Smooth muscle cell (in vitro differentiated cells): ENCODE results near the gene MAEA. TPM values are rescaled to one million over a fixed set of nuclear protein-coding genes. Genes with fewer than 3 reads are reported as not detected.

Source experiments
- DNase-seq: peaks from one replicate; lab custom pipeline; 2025; ENCODE audit not compliant: unreplicated experiment; lab: John Stamatoyannopoulos, UW
- H2AFZ ChIP-seq: fragments of 200-600 bp; sonication (generic); 2 replicates; pipeline ENCODE4 v1.6.0; 2016; ENCODE audit warnings: antibody characterized with exemption, low read depth, mild to moderate bottlenecking
- H3F3A ChIP-seq: fragments of 200-600 bp; sonication (generic); 2 replicates; pipeline ENCODE4 v1.6.0; 2017; ENCODE audit warnings: antibody characterized with exemption, low read depth
- H3K27ac ChIP-seq: fragments of 200-600 bp; sonication (generic); 2 replicates; pipeline ENCODE4 v1.5.1; 2016; ENCODE audit warnings: low read depth, mild to moderate bottlenecking
- H3K27me3 ChIP-seq: fragments of 200-600 bp; sonication (generic); 2 replicates; pipeline ENCODE4 v1.6.1; 2016; ENCODE audit warnings: low read depth, mild to moderate bottlenecking
- H3K36me3 ChIP-seq: fragments of 200-600 bp; sonication (generic); 2 replicates; pipeline ENCODE4 v1.5.1; 2016; ENCODE audit warnings: low read depth
- H3K4me1 ChIP-seq: fragments of 200-600 bp; sonication (generic); 2 replicates; pipeline ENCODE4 v1.5.1; 2016; ENCODE audit warnings: low read depth
- H3K4me2 ChIP-seq: fragments of 200-600 bp; sonication (generic); 2 replicates; pipeline ENCODE4 v1.6.0; 2016; ENCODE audit warnings: mild to moderate bottlenecking
- H3K4me3 ChIP-seq: fragments of 200-600 bp; sonication (generic); 2 replicates; pipeline ENCODE4 v1.5.1; 2016; ENCODE audit warnings: mild to moderate bottlenecking
- H3K79me2 ChIP-seq: fragments of 200-600 bp; sonication (generic); 2 replicates; pipeline ENCODE4 v1.6.0; 2016; ENCODE audit warnings: low read depth, mild to moderate bottlenecking
- H3K9ac ChIP-seq: fragments of 200-600 bp; sonication (generic); 2 replicates; pipeline ENCODE4 v1.6.0; 2016; ENCODE audit warnings: low read depth
- H3K9me3 ChIP-seq: fragments of 200-600 bp; sonication (generic); replicated peaks from 2 replicates; pipeline ENCODE4 v1.5.1; 2016; ENCODE audit warnings: low read depth
- H4K20me1 ChIP-seq: fragments of 200-600 bp; sonication (generic); 2 replicates; pipeline ENCODE4 v1.6.0; 2016; ENCODE audit warnings: low read depth
- CTCF ChIP-seq: fragments of 200-600 bp; sonication (generic); IDR thresholded peaks from 2 replicates; pipeline ENCODE4 v1.5.1; 2017; ENCODE audit warnings: borderline replicate concordance, mild to moderate bottlenecking, antibody characterized with exemption; ENCODE audit not compliant: insufficient read depth, poor library complexity, severe bottlenecking
- WGBS: methylation state at CpG from one replicate; pipeline ENCODE4 v1.1.7; 2016; ENCODE audit warnings: low lambda C conversion rate; 5-methylcytosine and 5-hydroxymethylcytosine counted together
- polyA plus RNA-seq: library from polyadenylated mRNA; unstranded; fragments of >200 nt; fragmentation: Nextera tagmentation; extraction: Ambion mirVana; gene quantifications from 2 replicates; pipeline ENCODE4 v1.2.1, GENCODE V29; 2016
- total RNA-seq: library from RNA; depleted of rRNA; stranded (reverse); fragments of >200 nt; gene quantifications from 2 replicates; pipeline ENCODE4 v1.2.3, GENCODE V29; 2014

Gene MAEA
- total and polyA plus RNA-seq, 2 experiments from 2014 or later, result 48.0 to 48.2 TPM

GRCh38 chr4:1255699-1256098, 34.0 kb upstream of the MAEA start:
- TF ChIP-seq CTCF, result no peak
- H3K9me3 ChIP-seq, result peaks cover 3% of the 10 kb centered on the region
- H3F3A ChIP-seq, result no peaks in the 10 kb centered on the region
- H3K79me2 ChIP-seq, result no peaks in the 10 kb centered on the region
- H3K27me3 ChIP-seq, result no peaks in the 10 kb centered on the region
- DNase-seq, result no peak
- H3K27ac ChIP-seq, result no peak overlapping the region
- WGBS, result 94% methylated on average over 2 of the region's 2 CpGs
- no peaks in the 10 kb centered on the region for H3K4me1 ChIP-seq
- H4K20me1 ChIP-seq, result no peaks in the 10 kb centered on the region
- H3K4me3 ChIP-seq, result no peak overlapping the region
- no peak overlapping the region for H3K9ac ChIP-seq
- H2AFZ ChIP-seq, result no peak overlapping the region
- H3K36me3 ChIP-seq, result no peaks in the 10 kb centered on the region
- H3K4me2 ChIP-seq, result no peak overlapping the region

DNA sequence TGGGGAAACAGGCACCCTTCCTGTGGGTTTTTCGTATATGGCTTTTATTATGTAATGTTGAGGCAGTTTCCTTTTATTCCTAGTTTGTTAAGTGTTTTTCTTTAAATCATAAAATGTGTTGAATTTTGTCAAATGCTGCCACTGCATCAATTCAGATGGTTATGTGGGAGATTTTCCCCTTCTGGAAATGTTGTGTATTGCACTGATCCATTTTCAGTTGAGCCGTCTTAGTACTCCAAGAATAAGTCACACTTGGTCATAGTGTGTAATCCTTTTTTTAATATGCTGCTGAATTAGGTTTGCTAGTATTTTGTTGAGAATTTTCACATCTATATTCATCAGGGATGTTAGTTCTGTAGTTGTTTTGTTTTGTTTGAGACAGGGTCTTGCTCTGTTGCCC, 31.2 kb upstream of the MAEA start:
- Histone ChIP-seq H3K27me3 (no peaks in the 10 kb centered on the region), H2AFZ (no peak overlapping the region), H3K4me3 (no peak overlapping the region), H3F3A (no peaks in the 10 kb centered on the region), H3K9me3 (no peaks in the 10 kb centered on the region), H3K79me2 (no peaks in the 10 kb centered on the region), H3K9ac (no peak overlapping the region), H3K4me2 (no peak overlapping the region), H3K4me1 (no peaks in the 10 kb centered on the region), H3K36me3 (no peaks in the 10 kb centered on the region), H4K20me1 (no peaks in the 10 kb centered on the region), H3K27ac (no peak overlapping the region)
- 81% methylated on average over 2 of the region's 2 CpGs for WGBS
- no peak for DNase-seq
- no peak for TF ChIP-seq CTCF

DNA sequence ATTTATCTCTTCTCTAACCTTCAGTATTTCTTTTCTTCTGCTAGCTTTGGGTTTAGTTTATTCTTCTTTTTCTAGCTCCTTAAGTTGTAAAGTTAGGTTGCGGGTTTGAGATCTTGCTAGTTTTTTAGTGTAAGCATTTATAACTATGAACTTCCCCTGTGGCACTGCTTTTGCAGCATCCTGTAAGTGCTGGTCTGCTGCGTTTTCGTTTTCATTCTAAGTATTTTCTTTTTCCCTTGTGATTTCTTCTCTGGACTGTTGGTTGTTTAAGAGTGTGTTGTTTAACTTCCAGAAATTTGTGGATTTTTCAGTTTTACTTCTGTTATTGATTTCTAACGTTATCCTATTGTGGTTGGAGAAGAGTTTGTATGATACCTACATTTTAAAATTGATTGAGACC, 29.7 kb upstream of the MAEA start:
- no peaks in the 10 kb centered on the region for H4K20me1 ChIP-seq
- H2AFZ ChIP-seq, result no peak overlapping the region
- H3K36me3 ChIP-seq, result no peaks in the 10 kb centered on the region
- H3F3A ChIP-seq, result no peaks in the 10 kb centered on the region
- H3K9me3 ChIP-seq, result no peaks in the 10 kb centered on the region
- no peak for DNase-seq
- H3K27ac ChIP-seq, result no peak overlapping the region
- no peak overlapping the region for H3K4me3 ChIP-seq
- no peaks in the 10 kb centered on the region for H3K79me2 ChIP-seq
- TF ChIP-seq CTCF, result no peak
- H3K9ac ChIP-seq, result no peak overlapping the region
- H3K4me2 ChIP-seq, result no peak overlapping the region
- no peaks in the 10 kb centered on the region for H3K27me3 ChIP-seq
- H3K4me1 ChIP-seq, result no peaks in the 10 kb centered on the region
- WGBS, result 92% methylated on average over 4 of the region's 4 CpGs

DNA sequence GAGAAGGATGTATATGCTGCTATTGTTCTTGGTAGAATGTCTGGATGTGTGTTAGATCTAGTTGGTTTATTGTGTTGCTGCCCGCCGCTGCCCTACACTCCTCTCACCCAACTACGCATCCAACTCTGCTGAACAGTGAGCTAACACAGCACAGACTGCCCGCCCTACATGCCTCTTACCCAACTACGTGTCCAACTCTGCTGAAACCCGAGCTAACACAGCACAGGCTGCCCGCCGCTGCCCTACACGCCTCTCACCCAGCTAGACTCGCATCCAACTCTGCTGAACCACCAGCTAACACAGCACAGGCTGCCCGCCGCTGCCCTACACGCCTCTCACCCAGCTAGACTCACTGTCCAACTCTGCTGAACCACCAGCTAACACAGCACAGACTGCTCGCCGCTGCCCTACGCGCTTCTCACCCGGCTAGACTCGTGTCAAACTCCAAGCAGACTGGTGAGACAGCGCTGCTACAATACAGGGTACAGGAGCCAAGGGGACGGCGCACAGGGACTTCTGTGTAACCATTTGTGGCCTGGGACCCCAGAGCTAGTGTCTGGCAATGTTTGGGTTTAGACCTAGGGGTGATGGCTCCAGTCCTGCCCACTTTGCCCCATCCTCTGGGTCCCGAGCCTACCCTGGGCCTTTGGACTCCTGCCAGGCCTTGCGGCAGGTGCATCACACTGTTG, 29.1 kb upstream of the MAEA start:
- DNase-seq, result no peak
- no peaks in the 10 kb centered on the region for H3K36me3 ChIP-seq
- no peak overlapping the region for H3K4me3 ChIP-seq
- no peak overlapping the region for H2AFZ ChIP-seq
- no peak overlapping the region for H3K9ac ChIP-seq
- no peaks in the 10 kb centered on the region for H3K9me3 ChIP-seq
- 92% methylated on average over 24 of the region's 24 CpGs for WGBS
- H3K27ac ChIP-seq, result no peak overlapping the region
- TF ChIP-seq CTCF, result no peak
- no peaks in the 10 kb centered on the region for H3K27me3 ChIP-seq
- no peaks in the 10 kb centered on the region for H3K4me1 ChIP-seq
- H3F3A ChIP-seq, result no peaks in the 10 kb centered on the region
- H3K4me2 ChIP-seq, result no peak overlapping the region
- H4K20me1 ChIP-seq, result no peaks in the 10 kb centered on the region
- no peaks in the 10 kb centered on the region for H3K79me2 ChIP-seq
